Inferior parietal cortex (tissue), 1 donor: ENCODE data around the gene MDH2.
"Not testable (repeated sequence)": the region's sequence is repeated elsewhere in the genome, so short reads cannot be mapped to it uniquely, and the experiment has no call there.

Source experiments
- DNase-seq: peaks from one replicate; pipeline ENCODE4 v3.0.0-alpha.2; 2016; ENCODE audit errors: extremely low spot score

MDH2 gene

DNA sequence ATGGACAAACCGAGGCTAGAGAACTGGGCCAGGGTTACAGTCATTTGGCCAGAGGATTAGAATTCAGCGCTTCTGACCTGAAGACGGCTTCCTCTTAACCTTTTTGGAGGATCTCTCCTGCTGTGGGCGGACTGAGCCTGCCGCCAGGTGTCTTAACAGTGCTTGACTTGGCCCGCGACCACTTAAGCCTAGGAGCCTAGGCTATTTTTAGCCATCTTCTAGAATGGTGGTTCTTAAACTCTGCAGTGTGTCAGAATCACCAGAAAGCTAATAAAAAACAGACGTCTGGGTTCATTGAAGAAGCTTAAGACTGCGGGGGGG is 722 bp downstream of the MDH2 start:
- no peak for DNase-seq

DNA sequence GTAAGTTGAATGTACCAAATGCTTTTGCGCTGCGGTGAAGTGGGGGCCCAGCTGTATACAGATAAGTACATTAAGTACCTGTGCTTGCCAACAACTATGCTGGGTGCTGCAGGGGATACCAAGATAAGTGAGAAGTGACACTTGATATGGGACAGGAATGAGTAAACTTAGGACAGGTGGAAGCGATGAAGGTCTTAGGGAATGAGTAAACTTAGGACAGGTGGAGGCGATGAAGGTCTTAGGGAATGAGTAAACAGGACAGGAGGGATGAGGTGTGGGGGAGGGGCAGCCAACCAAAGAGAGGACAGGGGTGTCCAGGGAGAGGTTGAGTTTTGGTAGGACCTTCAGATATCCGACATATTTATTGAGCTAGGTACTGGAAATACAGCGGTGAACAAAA is 1.4 kb downstream of the MDH2 start:
- no peak for DNase-seq

DNA sequence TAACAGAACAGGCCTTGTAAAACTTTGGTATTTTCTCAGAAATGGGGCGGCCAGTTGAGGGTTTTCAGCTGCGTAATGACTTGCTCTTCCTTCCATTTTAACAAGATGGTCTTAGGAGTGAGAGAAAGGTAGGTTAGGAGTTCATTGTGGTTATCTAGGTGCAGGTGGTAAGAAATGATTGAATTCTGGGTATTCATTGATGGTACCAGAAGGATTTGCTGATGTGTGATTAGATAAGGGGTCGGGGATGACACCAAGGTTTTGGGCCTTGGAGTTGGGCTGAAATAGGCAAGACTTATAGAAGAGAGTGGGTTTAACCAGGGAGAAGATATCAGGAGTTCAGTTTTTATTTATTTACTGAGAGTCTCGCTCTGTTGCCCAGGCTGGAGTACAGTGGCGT is 2.6 kb downstream of the MDH2 start:
- no peak for DNase-seq

DNA sequence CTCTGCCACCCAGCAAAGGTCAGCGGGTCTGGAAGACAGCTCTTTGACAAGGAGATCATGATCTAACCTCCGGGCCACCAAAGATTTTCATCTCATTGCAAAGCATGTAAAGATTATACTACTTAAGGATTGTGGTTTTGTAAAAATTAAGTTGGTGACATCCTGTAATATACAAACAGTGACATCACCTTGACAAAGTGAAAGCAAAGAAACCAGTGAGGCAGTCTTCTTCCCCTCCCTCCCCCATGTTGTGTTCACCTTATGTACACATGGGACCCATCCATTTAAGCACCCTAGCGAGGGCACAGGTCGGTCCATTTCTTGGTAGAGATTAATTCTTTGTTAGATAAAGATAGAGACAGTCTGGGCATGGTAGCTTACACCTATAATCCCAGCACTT is 3.9 kb downstream of the MDH2 start:
- no peak for DNase-seq

DNA sequence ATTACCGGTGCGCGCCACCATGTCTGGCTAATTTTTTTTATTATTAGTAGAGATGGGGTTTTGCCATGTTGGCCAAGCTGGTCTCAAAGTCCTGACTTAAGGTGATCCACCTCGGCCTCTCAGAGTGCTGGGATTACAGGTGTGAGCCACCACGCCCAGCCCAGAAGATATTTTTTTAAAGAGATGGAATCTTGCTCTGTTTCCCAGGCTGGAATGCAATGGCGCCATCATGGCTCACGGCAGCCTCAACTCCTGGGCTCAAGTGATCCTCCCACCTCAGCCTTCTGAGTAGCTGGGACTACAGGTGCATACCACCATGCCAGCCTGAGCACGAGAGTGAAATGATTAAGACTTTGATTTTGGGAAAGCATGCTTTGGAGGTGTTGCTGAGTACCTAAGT is 4.8 kb downstream of the MDH2 start:
- DNase-seq = not testable (repeated sequence)

DNA sequence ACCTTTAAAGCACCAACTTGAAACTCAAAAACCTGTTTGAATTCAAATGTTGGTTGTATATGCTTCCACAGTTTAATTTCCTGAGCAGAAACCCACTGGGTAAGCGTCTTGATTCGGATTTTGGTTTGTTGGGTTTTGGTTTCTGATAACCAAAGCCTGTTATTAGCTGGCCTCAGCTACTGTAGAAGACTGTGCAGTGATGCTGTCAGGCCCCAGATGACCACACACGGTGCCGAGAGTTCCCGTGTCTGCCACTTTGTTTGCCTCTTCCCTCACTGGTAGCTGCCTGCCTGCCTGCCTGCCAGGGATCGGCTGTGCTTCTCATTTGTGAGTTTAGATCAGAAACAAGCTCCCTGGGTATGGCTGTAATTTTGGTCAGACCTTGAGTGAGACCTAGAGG is 5.6 kb downstream of the MDH2 start:
- DNase-seq = no peak

DNA sequence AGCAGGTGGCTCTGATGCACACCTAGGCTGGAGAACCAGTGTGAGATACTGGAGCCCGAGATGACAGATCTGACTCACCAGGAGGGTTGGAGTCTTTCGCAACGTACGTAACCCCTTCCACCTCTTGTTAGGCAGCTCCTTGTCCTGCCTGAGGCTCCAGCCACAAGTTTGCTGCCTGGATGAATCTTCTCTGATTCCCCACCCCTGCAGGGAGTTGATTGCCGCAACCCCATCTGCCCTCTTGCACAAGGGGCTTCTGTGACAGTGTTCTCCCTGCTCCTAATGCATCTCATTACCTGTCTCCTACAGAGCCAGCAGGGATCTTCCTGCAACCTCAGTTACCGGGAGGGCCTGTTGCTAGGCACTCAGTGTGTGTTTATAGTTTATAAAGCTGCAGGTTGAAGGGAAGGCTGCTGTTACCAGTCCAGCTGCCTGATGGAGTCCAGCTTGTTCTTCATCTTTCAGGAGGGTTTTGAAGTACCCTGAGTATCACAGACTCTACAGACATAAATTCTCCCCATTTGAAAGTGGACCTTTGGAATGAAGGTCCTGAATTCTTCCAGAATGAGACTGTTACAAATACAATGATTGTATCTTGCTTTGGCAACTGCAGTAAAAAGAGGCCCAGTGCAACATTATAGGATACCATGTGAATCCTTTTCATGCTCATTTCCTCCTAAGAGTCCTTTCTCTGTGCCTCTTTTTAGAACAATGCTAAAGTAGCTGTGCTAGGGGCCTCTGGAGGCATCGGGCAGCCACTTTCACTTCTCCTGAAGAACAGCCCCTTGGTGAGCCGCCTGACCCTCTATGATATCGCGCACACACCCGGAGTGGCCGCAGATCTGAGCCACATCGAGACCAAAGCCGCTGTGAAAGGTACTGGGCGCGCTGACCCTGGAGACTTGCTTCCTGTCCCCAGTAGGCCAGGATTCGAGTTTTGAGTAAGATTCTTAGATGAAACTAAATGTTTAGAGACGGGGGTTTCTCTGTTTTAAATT is 6.5 kb downstream of the MDH2 start:
- DNase-seq = no peak

DNA sequence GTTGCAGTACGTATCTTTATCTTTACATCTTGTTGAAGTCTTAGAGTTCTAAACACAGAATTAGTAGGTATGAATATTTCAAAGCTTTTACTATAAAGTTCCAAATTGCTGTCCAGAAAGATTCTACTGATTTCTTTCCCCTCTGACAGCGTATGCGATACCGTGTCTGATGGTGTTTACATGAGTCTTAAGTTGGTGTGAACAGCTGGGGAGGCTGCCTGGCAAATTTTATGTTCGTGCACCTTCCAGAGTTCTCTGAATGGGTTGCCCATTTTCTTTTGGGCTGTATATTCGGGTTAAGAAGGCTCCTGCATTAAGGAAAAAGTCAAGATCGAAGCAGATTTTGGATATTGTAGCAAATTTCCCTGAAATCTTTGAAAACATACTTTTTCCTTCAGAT is 8.3 kb downstream of the MDH2 start:
- no peak for DNase-seq

DNA sequence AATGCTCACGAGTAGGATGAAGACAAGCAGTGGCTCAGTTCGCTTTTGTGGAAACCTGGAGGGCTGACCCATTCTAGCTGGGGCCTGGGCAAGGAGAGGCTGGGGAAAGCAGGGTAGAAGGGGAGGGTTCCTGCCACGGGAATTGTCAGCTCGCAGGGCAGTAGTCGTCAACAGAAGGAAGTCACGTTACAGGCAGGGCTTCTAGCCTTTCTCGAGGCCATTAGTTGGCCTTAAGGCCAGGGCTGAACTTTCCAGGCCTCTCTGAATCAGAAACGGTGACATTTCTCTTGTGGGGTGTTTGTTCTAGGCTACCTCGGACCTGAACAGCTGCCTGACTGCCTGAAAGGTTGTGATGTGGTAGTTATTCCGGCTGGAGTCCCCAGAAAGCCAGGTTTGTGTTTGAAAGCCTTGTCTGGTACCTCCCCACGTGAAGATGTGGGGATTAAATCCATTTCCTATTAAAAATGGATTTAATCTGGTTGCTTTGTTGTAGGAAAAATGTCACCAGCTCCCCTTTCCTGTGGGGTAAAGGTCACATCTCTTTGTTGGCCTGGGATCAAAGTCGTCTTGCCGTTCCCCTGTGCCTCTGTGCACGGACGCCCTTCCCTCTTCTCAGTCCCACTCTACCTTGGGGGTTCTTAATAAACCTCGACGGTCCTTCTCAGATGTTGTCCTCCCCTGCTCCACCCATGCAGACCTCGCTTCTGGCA is 9.4 kb downstream of the MDH2 start:
- DNase-seq = no peak

DNA sequence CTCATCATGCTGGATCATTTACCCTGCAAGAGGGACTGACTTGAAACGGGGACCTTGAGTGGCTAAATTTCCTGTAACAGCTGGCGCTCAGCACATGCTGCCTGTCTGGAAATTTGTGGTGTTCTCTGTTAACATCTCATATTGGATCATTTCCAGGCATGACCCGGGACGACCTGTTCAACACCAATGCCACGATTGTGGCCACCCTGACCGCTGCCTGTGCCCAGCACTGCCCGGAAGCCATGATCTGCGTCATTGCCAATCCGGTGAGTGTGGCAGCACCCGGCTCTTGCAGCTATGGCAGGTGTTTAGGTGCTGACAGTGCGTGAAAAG is 9.9 kb downstream of the MDH2 start:
- no peak for DNase-seq

DNA sequence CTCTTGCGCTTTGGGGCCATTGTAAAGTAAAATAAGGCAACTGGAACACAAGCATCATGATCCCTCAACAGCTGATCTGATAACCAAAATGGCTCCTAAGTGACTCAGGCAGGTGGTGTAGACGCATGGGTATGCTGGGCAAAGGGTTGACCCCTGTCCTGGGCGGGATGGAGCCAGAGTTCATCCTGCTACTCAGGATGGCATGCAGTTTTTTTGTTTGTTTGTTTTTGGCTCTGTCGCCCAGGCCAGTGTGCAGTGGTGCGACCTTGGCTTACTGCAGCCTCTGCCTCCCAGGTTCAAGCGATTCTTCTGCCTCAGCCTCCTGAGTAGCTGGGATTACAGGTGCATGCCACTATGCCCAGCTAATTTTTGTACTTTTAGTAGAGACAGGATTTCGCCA is 10.8 kb downstream of the MDH2 start:
- not testable (repeated sequence) for DNase-seq

DNA sequence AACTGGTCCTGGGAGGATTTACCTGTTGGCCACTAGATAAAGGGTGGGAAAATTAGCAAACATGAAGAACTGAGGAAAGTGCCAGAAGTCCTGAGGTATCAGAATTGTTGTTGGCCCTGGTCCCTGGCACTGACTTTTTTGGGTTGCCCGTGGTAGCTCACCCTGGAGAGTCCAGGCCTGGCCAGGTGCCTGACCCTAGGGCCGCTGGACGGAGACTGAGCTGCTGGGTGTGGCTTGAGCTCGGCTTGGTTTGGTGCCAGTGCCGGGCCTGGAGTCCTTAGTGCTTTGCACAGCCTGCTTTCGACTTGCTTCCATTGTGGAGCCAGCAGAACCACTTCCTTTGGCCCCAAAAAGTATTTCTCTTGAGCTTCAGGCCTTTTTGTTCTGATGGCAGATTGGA is 12.9 kb downstream of the MDH2 start:
- no peak for DNase-seq

DNA sequence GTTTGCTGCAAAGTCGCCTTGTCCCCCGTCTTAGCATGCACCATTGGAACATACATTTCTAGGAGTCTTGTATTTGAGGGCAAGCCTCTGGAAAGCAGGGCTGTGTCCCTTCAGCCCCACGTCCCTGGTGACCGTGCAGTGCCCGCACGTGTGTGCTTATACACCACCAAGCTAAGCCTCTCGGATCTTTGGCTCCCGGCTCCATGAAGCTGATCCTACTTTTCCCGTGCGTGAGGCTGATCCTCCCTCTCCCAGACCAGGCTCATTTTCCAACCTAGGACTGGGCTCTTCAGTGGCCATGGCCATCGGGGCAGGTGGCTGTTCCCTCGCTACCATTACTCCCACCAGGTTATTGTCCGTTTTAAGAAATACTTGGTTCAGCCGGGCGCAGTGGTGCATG is 14.3 kb downstream of the MDH2 start:
- DNase-seq = no peak

DNA sequence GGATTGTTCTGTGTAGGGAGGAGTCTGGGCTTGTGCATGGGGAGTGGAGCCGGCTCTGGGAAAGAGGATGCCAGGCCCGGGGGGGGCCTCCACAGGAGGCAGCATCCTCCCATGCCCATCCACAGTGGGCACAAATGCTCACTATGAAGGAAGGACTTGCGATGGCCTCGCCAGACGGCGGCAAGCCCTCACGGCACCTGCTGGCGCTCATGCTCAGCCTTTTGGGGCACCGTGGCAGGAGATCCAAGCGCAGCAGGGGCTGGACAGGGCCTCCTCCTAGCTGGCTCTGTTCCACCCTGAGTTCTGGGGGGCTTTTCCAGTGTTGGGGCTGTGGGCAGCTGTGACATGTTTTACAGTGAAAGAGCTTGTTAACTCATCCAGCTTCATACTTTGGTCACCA is 15.2 kb downstream of the MDH2 start:
- no peak for DNase-seq

DNA sequence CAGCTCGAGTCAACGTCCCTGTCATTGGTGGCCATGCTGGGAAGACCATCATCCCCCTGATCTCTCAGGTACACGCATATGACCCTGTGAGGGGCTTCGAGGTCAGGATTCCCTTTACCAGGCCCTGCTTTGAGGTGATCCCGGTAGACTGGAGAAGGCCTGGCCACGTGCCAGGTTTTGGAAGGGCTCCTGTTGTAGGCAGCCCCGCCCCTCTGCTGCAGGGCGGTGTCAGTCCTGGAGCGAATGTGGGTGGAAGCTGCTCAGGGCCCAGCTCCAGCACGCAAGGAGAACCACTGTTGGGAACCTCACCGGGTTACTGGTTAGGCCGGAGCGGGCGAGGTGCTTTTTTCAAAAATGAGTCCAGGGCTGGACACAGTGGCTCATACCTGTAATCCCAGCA is 15.6 kb downstream of the MDH2 start:
- DNase-seq = no peak

DNA sequence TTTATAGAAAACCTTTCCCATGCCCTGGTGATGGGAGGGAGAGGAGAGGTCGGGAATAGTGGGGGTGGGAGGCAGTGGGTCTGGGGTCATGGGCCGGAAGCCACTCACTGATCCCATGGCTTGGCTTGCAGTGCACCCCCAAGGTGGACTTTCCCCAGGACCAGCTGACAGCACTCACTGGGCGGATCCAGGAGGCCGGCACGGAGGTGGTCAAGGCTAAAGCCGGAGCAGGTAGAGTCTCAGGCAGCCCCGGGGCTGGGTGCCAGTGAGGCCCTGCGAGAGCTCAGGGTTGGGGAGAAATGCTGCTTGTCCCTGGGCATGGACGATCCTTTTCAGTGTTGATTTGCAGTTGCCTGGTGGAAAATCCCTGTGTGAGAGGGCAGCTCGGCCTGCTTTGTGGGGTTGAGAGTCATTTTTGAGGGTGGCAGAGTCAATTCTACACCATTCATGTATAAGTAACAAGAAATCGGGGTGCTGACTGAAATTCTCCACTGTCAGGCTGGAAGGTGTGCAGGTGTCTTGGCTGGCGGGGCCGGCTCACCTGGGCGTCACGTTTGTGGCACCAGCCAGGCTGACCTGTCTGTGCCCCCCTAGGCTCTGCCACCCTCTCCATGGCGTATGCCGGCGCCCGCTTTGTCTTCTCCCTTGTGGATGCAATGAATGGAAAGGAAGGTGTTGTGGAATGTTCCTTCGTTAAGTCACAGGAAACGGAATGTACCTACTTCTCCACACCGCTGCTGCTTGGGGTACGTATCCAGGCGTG is 16.5 kb downstream of the MDH2 start:
- no peak for DNase-seq

DNA sequence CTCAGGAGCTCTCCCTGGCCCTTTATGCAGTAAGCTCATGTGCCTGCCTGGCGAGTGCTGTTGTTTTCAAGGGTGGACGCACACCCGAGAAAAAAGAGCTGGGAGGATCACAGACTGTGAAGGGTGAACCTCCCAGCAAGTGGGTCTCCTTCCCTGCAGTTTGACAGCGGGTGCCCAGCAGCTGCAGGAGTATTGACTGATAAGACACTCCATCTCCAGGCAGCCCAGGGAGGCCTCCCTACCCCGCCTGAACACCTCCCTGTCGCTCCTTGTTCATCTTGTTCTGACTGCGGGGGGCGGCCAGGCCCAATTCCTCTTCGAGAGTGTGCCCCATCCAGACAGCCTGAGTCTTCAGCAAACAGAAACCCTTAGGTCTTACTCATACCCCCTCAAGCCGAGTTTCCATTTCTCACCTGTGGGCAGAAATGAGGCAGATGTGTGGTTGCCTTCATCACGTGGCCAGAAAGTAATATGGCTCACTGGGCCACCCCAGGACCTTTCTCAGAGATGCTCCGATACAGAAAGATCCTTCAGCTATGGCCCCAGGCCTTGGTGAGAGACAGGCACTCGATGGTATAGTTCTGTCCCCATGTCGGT is 17.2 kb downstream of the MDH2 start:
- DNase-seq = no peak

DNA sequence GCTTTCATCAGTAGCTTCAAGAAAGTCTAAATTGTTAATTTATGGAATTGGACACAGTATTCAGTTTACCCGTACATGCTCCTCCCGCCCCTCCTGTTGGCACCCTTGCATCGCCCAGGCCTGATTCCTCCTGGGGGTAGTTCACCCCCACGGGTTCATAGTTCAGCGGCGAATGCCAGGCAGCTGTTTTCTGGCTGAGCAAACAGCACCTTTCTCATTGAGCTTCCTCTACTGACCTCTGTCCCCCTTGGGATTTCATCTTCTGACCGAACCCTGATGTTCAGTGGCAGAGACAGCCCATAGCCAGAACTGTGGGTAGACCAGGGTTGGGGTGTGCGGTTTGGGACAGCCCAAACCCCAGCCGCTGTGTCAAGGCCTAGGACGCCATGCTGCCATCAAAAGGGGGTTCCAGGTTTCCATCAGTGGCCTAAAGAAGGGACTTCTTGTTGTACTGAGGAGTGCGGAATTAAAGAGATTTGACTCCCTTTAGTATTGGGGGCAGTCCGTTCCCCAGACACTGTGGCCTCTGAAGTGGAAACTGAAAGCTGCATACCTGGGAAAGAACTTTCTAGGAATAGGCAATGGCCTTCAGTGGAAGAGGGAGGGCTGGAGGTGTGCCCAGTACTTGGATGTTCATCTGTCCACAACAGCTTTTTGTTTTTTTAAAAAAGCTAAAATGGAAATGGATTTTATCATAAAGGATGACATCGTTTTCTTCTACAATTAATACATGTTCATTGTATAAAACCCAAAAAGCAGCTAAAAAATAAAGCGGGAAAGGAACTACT is 19.0 kb downstream of the MDH2 start:
- no peak for DNase-seq

DNA sequence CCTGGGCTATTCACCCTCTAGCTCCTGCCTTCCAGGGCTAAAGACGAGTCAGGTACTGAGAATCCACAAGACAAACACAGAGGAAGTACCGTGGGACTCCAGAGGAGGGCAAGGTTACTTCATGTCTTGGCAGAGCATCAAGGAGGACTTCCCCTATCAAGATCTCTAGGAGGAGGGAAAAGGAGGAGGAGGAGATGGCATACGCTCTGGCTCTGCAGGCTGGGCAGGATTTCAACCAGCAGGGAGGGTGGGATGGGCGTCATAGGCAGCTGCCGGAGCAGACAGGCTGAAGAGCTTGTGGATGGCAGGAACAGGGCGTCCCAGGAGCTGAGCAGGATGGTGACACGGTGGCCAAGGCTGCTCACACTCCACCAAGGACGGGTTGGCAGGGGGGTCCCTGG is 21.3 kb downstream of the MDH2 start:
- peak; percentile 58 for DNase-seq

DNA sequence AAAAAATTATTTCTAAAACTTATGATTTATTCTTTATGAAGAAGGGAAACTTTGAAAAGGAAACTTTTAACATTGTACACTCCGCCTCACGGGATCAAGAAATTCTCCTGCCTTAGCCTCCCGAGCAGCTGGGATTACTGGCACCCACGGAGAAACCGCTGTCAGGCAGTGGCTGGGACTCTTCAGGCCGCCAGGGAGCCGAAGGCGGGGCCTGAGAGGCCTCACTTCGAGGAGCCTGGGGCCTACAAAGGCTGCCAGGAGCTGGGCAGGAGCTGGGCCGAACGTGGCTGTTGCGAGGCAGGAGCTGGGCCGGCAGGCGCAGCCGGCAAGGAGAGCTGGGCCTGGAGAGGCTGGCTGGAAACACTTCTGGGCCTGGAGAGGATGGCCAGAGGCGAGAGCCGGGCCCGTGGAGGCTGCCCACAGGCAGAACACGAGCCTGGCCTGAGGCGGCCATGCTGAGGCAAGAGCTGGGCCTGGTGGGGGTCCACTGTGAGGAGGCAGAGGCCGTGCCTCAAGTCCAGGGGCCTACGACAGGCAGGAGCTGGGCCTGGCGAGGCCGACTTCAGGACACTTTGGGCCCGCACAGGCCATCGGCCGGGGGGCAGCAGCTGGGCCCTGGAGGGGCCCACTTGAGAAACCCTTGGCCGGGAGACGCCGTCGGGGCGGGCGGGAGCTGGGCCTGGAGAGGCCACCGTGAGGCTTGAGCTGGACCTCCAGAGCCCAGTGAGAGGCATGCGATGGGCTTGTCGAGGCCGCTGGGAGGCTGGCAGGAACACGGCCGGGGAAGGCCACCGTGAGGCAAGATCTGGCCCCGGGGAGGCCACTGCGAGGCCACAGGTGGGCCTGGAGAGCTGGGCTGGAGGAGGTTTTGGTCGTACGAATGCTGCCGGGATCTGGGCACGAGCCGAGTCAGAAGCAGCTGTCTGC is 23.7 kb downstream of the MDH2 start:
- DNase-seq = no peak
